ENCODE data around the gene NME2. TPM values are rescaled to one million over a fixed set of nuclear protein-coding genes. Genes with fewer than 3 reads are reported as not detected.
"Not testable (repeated sequence)": the region's sequence is repeated elsewhere in the genome, so short reads cannot be mapped to it uniquely, and the experiment has no call there.

The NME2 gene
- total RNA-seq, 1 donor from 2014 or later: 664 TPM

DNA sequence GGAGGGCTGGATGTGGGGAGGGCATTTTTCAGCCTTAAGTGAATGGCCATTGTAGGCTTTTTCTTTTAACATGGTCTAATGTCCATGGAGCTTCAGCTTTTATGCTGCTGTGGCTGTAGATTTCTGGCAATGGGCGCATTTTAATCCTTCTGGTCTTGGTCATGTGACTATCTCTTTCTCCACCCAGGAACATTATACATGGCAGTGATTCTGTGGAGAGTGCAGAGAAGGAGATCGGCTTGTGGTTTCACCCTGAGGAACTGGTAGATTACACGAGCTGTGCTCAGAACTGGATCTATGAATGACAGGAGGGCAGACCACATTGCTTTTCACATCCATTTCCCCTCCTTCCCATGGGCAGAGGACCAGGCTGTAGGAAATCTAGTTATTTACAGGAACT, 4.7 kb upstream of the NME2 start:
- peaks cover 1% of the 10 kb centered on the region for H3K27me3 Mint-ChIP-seq (ENCODE audit: insufficient read depth)
- intact Hi-C loops (cut with micrococcal nuclease): no loop called here
- H3K4me1 Mint-ChIP-seq (ENCODE audit: low read depth): peaks cover 25% of the 10 kb centered on the region
- H3K9me3 Mint-ChIP-seq: no peaks in the 10 kb centered on the region
- H3K4me3 Mint-ChIP-seq: no peak overlapping the region
- DNase-seq (ENCODE audit: low spot score): no peak
- H3K27ac Mint-ChIP-seq: no peak overlapping the region
- peaks cover 48% of the 10 kb centered on the region for H3K36me3 Mint-ChIP-seq (ENCODE audit: low read depth)

DNA sequence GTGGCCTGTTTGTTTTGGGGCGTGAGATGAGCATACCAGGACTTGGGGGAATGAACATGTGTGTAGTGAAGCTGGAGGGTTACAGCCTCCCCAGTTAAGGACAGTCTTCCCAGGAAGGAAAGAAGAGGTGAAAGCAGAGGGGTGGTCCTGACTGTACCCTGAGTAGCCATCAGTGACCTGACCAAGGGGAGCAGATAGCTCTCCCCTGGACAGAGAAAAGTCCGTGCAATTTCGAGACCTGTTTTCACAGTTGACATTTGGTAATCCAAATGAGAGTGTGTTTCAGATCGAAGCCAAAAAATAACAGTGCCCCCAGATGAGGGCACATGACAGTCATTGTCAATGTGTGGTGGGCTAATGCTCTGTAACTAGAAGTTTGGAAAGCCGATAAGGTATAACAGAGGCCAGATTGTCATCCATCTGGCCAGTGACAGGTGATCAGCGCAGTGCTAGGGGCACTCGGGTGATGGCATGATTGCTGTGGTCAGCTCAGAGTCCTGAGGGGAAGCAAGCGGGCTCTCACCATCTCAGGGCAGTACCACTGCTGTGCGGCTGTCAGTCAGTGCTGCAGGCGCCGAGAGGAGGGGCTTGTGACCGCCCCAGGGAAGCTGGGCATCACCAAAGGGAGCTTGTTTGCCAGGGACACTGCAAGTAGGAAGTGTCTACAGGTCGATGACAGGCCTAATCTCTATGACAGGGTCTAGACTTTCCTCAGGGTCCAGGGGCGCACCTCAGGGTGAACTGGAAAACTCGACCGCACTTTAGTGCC, 1.1 kb upstream of the NME2 start:
- H3K4me3 Mint-ChIP-seq: peak overlapping the region; percentile 98
- DNase-seq (ENCODE audit: low spot score): no peak
- H3K9me3 Mint-ChIP-seq: no peaks in the 10 kb centered on the region
- peaks cover 51% of the 10 kb centered on the region for H3K36me3 Mint-ChIP-seq (ENCODE audit: low read depth)
- H3K4me1 Mint-ChIP-seq (ENCODE audit: low read depth): peaks cover 27% of the 10 kb centered on the region
- peaks cover 1% of the 10 kb centered on the region for H3K27me3 Mint-ChIP-seq (ENCODE audit: insufficient read depth)
- H3K27ac Mint-ChIP-seq: peak overlapping the region; percentile 98
- intact Hi-C loops (cut with micrococcal nuclease): no loop called here

- peaks cover 1% of the 10 kb centered on the region for H3K27me3 Mint-ChIP-seq (ENCODE audit: insufficient read depth)
- H3K27ac Mint-ChIP-seq: peak overlapping the region; percentile 98
- intact Hi-C loops (cut with micrococcal nuclease): loop anchor here (1.0 kb wide), 3 partner anchors 12 to 299 kb away; partner anchors contain the start of genes NME1 and TOB1
- H3K4me1 Mint-ChIP-seq (ENCODE audit: low read depth): peaks cover 27% of the 10 kb centered on the region
- H3K4me3 Mint-ChIP-seq: peak overlapping the region; percentile 98
- peaks cover 49% of the 10 kb centered on the region for H3K36me3 Mint-ChIP-seq (ENCODE audit: low read depth)
- no peaks in the 10 kb centered on the region for H3K9me3 Mint-ChIP-seq
- no peak for DNase-seq (ENCODE audit: low spot score)
Observed at GRCh38 chr17:51165680-51166197, 472 bp upstream of the NME2 start.

GRCh38 chr17:51166987-51167931, 1.0 kb downstream of the NME2 start:
- intact Hi-C loops (cut with micrococcal nuclease): loop anchor here (1.0 kb wide), 5 partner anchors 14 to 301 kb away; partner anchors contain the start of genes MBTD1, NME1, TOB1 and UTP18

DNA sequence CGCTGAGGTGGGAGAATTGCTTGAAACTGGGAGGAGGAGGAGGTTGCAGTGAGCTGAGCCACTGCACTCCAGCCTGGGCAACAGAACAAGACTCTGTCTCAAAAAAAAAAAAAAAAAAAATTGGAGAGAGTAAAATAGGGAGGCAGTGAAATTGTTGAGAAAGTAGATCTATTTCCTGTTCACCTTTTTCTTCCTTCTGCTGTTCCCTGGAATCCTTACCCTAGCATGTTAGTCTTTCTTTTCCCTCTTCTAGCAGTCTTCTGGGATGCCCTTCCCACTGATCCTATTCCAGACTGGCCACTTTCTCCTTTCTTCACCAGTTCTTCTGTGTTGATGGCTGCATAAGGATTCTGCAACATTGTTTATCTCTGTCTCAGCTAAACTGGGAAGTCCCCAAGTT, 3.1 kb downstream of the NME2 start:
- H3K4me1 Mint-ChIP-seq (ENCODE audit: low read depth): peaks cover 32% of the 10 kb centered on the region
- intact Hi-C loops (cut with micrococcal nuclease): no loop called here
- H3K9me3 Mint-ChIP-seq: no peaks in the 10 kb centered on the region
- H3K27me3 Mint-ChIP-seq (ENCODE audit: insufficient read depth): peaks cover 1% of the 10 kb centered on the region
- no peak for DNase-seq (ENCODE audit: low spot score)
- H3K4me3 Mint-ChIP-seq: peak overlapping the region; percentile 43
- no peak overlapping the region for H3K27ac Mint-ChIP-seq
- H3K36me3 Mint-ChIP-seq (ENCODE audit: low read depth): peaks cover 46% of the 10 kb centered on the region

More at GRCh38 chr17:51166987-51167931, 1.0 kb downstream of the NME2 start:
- Mint-ChIP-seq H3K4me1 (ENCODE audit: low read depth) (peaks cover 32% of the 10 kb centered on the region), H3K9me3 (no peaks in the 10 kb centered on the region), H3K36me3 (ENCODE audit: low read depth) (peaks cover 46% of the 10 kb centered on the region), H3K27ac (peak overlapping the region; percentile 89), H3K4me3 (peak overlapping the region; percentile 94), H3K27me3 (ENCODE audit: insufficient read depth) (peaks cover 1% of the 10 kb centered on the region)
- peak; percentile 57 for DNase-seq (ENCODE audit: low spot score)

- no peak for DNase-seq (ENCODE audit: low spot score)
- Mint-ChIP-seq H3K4me1 (ENCODE audit: low read depth) (peaks cover 20% of the 10 kb centered on the region), H3K4me3 (no peak overlapping the region), H3K9me3 (no peaks in the 10 kb centered on the region), H3K27ac (no peak overlapping the region), H3K27me3 (ENCODE audit: insufficient read depth) (peaks cover 1% of the 10 kb centered on the region), H3K36me3 (ENCODE audit: low read depth) (peaks cover 41% of the 10 kb centered on the region)
- intact Hi-C loops (cut with micrococcal nuclease): no loop called here
Observed at GRCh38 chr17:51170736-51171135, 4.5 kb downstream of the NME2 start.

- H3K27ac Mint-ChIP-seq; H3K9me3 Mint-ChIP-seq; H3K27me3 Mint-ChIP-seq (ENCODE audit: insufficient read depth); intact Hi-C loops (cut with micrococcal nuclease); H3K4me3 Mint-ChIP-seq; DNase-seq (ENCODE audit: low spot score): not testable (repeated sequence)
- H3K36me3 Mint-ChIP-seq (ENCODE audit: low read depth): peaks cover 38% of the 10 kb centered on the region
- peaks cover 16% of the 10 kb centered on the region for H3K4me1 Mint-ChIP-seq (ENCODE audit: low read depth)
Observed at GRCh38 chr17:51172030-51172429, 5.8 kb downstream of the NME2 start.

DNA sequence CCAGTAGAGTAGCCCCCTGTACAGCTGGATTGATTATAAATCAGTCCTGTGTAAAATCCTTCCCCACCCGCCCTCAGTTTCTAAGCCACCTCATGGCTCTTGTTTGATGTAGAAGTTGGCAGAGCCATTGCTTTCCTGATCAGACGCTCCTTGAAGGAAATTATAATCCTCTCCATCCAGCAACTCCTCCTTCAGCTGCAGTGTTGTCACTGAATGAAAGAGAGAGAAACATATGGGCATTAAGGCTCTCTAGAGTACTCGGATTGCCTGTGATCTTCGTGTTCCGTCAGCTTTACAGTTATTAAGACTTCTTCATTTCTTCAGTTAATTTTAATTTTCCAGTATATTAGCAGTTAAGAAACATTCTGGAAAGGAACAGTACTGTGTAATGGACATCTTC, 14.3 kb downstream of the NME2 start:
- H3K9me3 Mint-ChIP-seq: no peaks in the 10 kb centered on the region
- intact Hi-C loops (cut with micrococcal nuclease): no loop called here
- H3K27ac Mint-ChIP-seq: no peak overlapping the region
- no peaks in the 10 kb centered on the region for H3K4me1 Mint-ChIP-seq (ENCODE audit: low read depth)
- H3K36me3 Mint-ChIP-seq (ENCODE audit: low read depth): peaks cover 13% of the 10 kb centered on the region
- H3K4me3 Mint-ChIP-seq: no peak overlapping the region
- no peak for DNase-seq (ENCODE audit: low spot score)
- no peaks in the 10 kb centered on the region for H3K27me3 Mint-ChIP-seq (ENCODE audit: insufficient read depth)

DNA sequence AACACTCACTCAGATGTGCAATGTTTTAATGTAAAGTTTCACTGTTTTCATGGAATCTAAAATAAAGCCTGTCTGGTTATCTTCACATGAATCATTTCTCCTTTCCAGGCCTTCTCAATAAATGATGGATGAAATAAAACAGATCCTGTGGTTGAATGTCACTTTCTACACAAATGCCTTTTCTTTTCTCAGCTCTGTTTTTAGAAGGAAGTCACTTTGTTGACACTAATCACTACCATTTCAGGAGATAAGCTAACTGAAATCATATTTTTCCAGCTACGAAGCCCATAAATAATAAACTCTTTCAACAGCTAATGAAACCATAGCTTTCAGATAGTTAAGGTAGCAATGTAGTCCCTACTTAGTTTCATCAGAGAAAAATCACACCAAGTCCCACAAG, 17.9 kb downstream of the NME2 start:
- Mint-ChIP-seq H3K27me3 (ENCODE audit: insufficient read depth) (no peaks in the 10 kb centered on the region), H3K4me1 (ENCODE audit: low read depth) (no peaks in the 10 kb centered on the region), H3K36me3 (ENCODE audit: low read depth) (peaks cover 18% of the 10 kb centered on the region), H3K9me3 (no peaks in the 10 kb centered on the region), H3K4me3 (no peak overlapping the region), H3K27ac (no peak overlapping the region)
- no peak for DNase-seq (ENCODE audit: low spot score)
- intact Hi-C loops (cut with micrococcal nuclease): no loop called here

- Mint-ChIP-seq H3K27me3 (ENCODE audit: insufficient read depth) (no peaks in the 10 kb centered on the region), H3K36me3 (ENCODE audit: low read depth) (peaks cover 17% of the 10 kb centered on the region)
Observed at GRCh38 chr17:51185763-51186332, 19.6 kb downstream of the NME2 start.

GRCh38 chr17:51188271-51188833, 22.1 kb downstream of the NME2 start:
- no peak overlapping the region for H3K4me3 Mint-ChIP-seq
- intact Hi-C loops (cut with micrococcal nuclease): no loop called here
- no peak overlapping the region for H3K27ac Mint-ChIP-seq

More at GRCh38 chr17:51185763-51186332, 19.6 kb downstream of the NME2 start:
- Mint-ChIP-seq H3K4me3 (no peak overlapping the region), H3K9me3 (no peaks in the 10 kb centered on the region), H3K4me1 (ENCODE audit: low read depth) (peaks cover 6% of the 10 kb centered on the region), H3K27ac (no peak overlapping the region)
- intact Hi-C loops (cut with micrococcal nuclease): no loop called here
- no peak for DNase-seq (ENCODE audit: low spot score)

GRCh38 chr17:51189162-51189561, 23.0 kb downstream of the NME2 start:
- no peaks in the 10 kb centered on the region for H3K9me3 Mint-ChIP-seq
- peaks cover 27% of the 10 kb centered on the region for H3K36me3 Mint-ChIP-seq (ENCODE audit: low read depth)
- intact Hi-C loops (cut with micrococcal nuclease): no loop called here
- H3K27me3 Mint-ChIP-seq (ENCODE audit: insufficient read depth): no peaks in the 10 kb centered on the region
- H3K27ac Mint-ChIP-seq: no peak overlapping the region
- H3K4me3 Mint-ChIP-seq: no peak overlapping the region
- DNase-seq (ENCODE audit: low spot score): no peak
- H3K4me1 Mint-ChIP-seq (ENCODE audit: low read depth): peaks cover 6% of the 10 kb centered on the region

More at GRCh38 chr17:51188271-51188833, 22.1 kb downstream of the NME2 start:
- H3K27me3 Mint-ChIP-seq (ENCODE audit: insufficient read depth): no peaks in the 10 kb centered on the region
- H3K9me3 Mint-ChIP-seq: no peaks in the 10 kb centered on the region
- H3K36me3 Mint-ChIP-seq (ENCODE audit: low read depth): peaks cover 27% of the 10 kb centered on the region
- peaks cover 6% of the 10 kb centered on the region for H3K4me1 Mint-ChIP-seq (ENCODE audit: low read depth)
- DNase-seq (ENCODE audit: low spot score): no peak

Data from activated T-helper 1 cell treated with anti-CD3 and anti-CD28 coated beads, Interleukin-12 subunit alpha, Interleukin-12 subunit beta, Interleukin-2, Interleukin-4 antibody, amounts not matched to agents 30 ng/mL and 10 ng/mL and 1 ng/mL, durations not matched to agents 14 hours and 24 hours and 36 hours (primary cell).